Glutamatergic neuron (in vitro differentiated cells): ENCODE data around the gene DYNLT5. TPM values are rescaled to one million over a fixed set of nuclear protein-coding genes. Genes with fewer than 3 reads are reported as not detected.
"Not testable (repeated sequence)": the region's sequence is repeated elsewhere in the genome, so short reads cannot be mapped to it uniquely, and the experiment has no call there.

Experiments used
- DNase-seq: peaks from one replicate; pipeline ENCODE4 v3.0.0; 2022
- H3K27ac Mint-ChIP-seq: one replicate; pipeline ENCODE4 v1.8.0; 2020; ENCODE audit warnings: mild to moderate bottlenecking, mixed read lengths, inconsistent platforms; ENCODE audit not compliant: unreplicated experiment
- H3K27me3 Mint-ChIP-seq: one replicate; pipeline ENCODE4 v1.8.0; 2020; ENCODE audit warnings: mild to moderate bottlenecking, moderate library complexity, mixed read lengths, inconsistent platforms; ENCODE audit not compliant: unreplicated experiment
- H3K36me3 Mint-ChIP-seq: one replicate; pipeline ENCODE4 v1.8.0; 2020; ENCODE audit warnings: mild to moderate bottlenecking, mixed read lengths, inconsistent platforms; ENCODE audit not compliant: unreplicated experiment
- H3K4me1 Mint-ChIP-seq: one replicate; pipeline ENCODE4 v1.8.0; 2020; ENCODE audit warnings: mild to moderate bottlenecking, low read depth, mixed read lengths, inconsistent platforms; ENCODE audit not compliant: unreplicated experiment
- H3K4me3 Mint-ChIP-seq: one replicate; pipeline ENCODE4 v1.8.0; 2020; ENCODE audit warnings: mild to moderate bottlenecking, mixed read lengths, inconsistent platforms; ENCODE audit not compliant: unreplicated experiment
- H3K9me3 Mint-ChIP-seq: one replicate; pipeline ENCODE4 v1.8.0; 2020; ENCODE audit warnings: mild to moderate bottlenecking, moderate library complexity, mixed read lengths, inconsistent platforms; ENCODE audit not compliant: unreplicated experiment
- total RNA-seq: library from RNA; stranded (reverse); fragmentation: NEBNext Ultra II Directional; extraction: Animal tissue kit (Norgen Biotek cat#: 25700); gene quantifications from one replicate; pipeline ENCODE4 v1.2.1, GENCODE V29; 2021; ENCODE audit not compliant: unreplicated experiment
- TF ChIP-seq, protein P1 (sequence below): fragments of 200-600 bp; sonication (generic); IDR thresholded peaks from one replicate; pipeline ENCODE4 v1.5.0; 2021; ENCODE audit not compliant: partially characterized antibody, unreplicated experiment

DYNLT5 gene
- total RNA-seq, 1 donor from 2014 or later: 1.4 TPM

- Mint-ChIP-seq H3K27ac (no peak overlapping the region), H3K27me3 (peaks cover 2% of the 10 kb centered on the region), H3K4me1 (no peaks in the 10 kb centered on the region), H3K36me3 (no peaks in the 10 kb centered on the region), H3K9me3 (peaks cover 4% of the 10 kb centered on the region), H3K4me3 (no peak overlapping the region)
- no peak for DNase-seq
- TF ChIP-seq, protein P1, sequence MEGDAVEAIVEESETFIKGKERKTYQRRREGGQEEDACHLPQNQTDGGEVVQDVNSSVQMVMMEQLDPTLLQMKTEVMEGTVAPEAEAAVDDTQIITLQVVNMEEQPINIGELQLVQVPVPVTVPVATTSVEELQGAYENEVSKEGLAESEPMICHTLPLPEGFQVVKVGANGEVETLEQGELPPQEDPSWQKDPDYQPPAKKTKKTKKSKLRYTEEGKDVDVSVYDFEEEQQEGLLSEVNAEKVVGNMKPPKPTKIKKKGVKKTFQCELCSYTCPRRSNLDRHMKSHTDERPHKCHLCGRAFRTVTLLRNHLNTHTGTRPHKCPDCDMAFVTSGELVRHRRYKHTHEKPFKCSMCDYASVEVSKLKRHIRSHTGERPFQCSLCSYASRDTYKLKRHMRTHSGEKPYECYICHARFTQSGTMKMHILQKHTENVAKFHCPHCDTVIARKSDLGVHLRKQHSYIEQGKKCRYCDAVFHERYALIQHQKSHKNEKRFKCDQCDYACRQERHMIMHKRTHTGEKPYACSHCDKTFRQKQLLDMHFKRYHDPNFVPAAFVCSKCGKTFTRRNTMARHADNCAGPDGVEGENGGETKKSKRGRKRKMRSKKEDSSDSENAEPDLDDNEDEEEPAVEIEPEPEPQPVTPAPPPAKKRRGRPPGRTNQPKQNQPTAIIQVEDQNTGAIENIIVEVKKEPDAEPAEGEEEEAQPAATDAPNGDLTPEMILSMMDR: no peak
Observed at GRCh38 chr1:66733348-66734017, 18.8 kb upstream of the DYNLT5 start.

- H3K9me3 Mint-ChIP-seq, H3K4me3 Mint-ChIP-seq, H3K27ac Mint-ChIP-seq, DNase-seq, H3K27me3 Mint-ChIP-seq, H3K4me1 Mint-ChIP-seq, H3K36me3 Mint-ChIP-seq: not testable (repeated sequence)
Observed at GRCh38 chr1:66734531-66734930, 17.7 kb upstream of the DYNLT5 start.

DNA sequence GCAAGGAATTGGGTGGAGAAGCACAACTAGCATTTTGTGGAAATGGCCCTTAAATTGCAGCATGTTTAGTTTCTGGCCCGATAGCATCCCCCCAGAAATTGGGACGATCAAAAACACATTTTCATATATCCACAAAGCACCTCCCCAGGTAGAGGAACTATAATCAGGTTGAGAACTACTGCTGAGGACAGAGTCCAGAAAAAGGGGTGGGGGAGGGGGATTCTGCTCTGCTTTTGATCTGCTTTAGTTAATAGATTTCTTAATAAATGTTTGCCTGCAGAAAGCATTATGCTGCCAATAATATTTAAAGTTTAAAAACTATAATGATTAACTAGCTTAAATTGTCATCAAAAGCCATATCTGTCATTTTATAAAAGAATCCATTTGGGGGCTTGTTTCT, 14.4 kb upstream of the DYNLT5 start:
- Mint-ChIP-seq H3K27ac (no peak overlapping the region), H3K27me3 (no peaks in the 10 kb centered on the region), H3K9me3 (peaks cover 1% of the 10 kb centered on the region), H3K36me3 (peaks cover 2% of the 10 kb centered on the region), H3K4me3 (no peak overlapping the region), H3K4me1 (peaks cover 7% of the 10 kb centered on the region)
- DNase-seq: no peak
- TF ChIP-seq, protein P1: no peak

- Mint-ChIP-seq H3K4me3 (no peak overlapping the region), H3K36me3 (peaks cover 3% of the 10 kb centered on the region), H3K27me3 (no peaks in the 10 kb centered on the region), H3K27ac (no peak overlapping the region), H3K4me1 (peaks cover 7% of the 10 kb centered on the region), H3K9me3 (peaks cover 1% of the 10 kb centered on the region)
- DNase-seq: no peak
- TF ChIP-seq, protein P1: no peak
Observed at GRCh38 chr1:66739401-66740157, 12.7 kb upstream of the DYNLT5 start.

DNA sequence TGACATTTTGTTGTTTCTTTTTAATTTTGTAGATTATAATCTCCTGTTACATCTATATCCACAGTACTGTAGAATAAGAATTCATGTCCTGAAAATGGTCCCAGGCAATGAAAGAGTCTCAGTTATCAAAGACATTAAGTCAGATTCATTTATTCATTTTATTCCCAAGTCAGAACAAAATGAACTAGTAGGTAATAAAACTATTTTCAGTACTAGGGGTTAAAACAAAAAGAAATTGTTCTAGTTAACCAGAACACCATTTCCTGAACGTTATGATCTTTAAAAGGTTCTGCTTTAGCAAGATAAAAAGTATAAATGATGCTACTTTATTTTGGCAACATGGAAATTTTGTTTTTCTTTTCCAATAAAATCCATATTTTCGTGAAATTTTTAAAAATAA, 6.8 kb upstream of the DYNLT5 start:
- TF ChIP-seq, protein P1: no peak

More for the DNA sequence above, 6.8 kb upstream of the DYNLT5 start:
- Mint-ChIP-seq H3K4me3 (no peak overlapping the region), H3K27ac (no peak overlapping the region), H3K36me3 (peaks cover 3% of the 10 kb centered on the region), H3K27me3 (no peaks in the 10 kb centered on the region), H3K4me1 (no peaks in the 10 kb centered on the region), H3K9me3 (no peaks in the 10 kb centered on the region)
- no peak for DNase-seq
